Activated CD4-positive, alpha-beta T cell treated with anti-CD3 and anti-CD28 coated beads, Interleukin-2, amount 50 U/mL, for 24 hours (primary cell): ENCODE measurements around the gene ALDH18A1.
A peak's percentile ranks its signal among the peaks of the same experiment; 100 is the strongest.
"Not testable (repeated sequence)": the region's sequence is repeated elsewhere in the genome, so short reads cannot be mapped to it uniquely, and the experiment has no call there.

Experiments
- DNase-seq, 2 donors: peaks; one replicate each; pipeline ENCODE4 v3.0.0-alpha.2; 2020; ENCODE audit warnings: low read depth in 1 of 2, low spot score in 1 of 2

The ALDH18A1 gene

GRCh38 chr10:95651346-95652060 is 5.0 kb downstream of the ALDH18A1 start:
- no peak for DNase-seq

DNA sequence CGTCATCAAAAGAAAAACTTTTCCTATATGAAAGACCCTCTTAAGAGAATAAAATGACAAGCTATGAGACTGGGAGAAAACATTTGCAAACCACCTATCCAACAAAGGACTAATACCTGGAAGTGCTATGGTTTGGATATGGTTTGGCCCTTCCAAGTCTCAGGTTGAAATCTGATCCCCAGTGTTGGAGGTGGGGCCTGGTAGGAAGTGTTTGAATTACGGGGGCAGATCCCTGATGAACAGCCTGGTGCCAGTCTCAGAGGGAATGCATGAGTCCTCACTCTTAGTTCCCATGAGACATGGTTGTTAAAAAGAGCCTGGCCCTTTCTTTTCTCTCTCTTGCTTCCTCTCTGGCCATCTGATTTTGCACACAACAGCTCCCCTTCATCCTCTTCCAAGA is 6.3 kb downstream of the ALDH18A1 start:
- no peak for DNase-seq

- no peak for DNase-seq
These were observed 8.4 kb downstream of the ALDH18A1 start for GRCh38 chr10:95648138-95648537.

DNA sequence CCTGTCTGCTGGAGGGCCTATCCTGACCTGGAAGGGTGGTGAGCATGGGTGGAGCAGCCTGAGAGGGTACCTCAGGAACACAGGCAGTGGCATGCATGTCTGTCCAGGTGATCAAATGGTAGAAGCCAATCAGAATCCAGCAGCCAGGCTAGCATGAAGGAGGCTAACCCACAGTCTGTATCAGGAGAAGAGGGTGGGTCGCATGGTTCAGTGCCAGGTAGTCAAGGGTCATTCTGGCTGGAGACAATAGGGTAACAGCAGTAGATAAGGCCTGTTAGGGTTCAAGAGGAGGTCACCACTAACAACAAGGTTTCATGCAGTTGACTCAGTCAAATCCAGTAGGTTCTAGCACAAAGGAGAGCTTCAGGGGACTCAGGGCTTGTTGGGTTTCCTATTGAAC is 10.4 kb downstream of the ALDH18A1 start:
- DNase-seq, result no peak

- no peak for DNase-seq
These were observed 11.6 kb downstream of the ALDH18A1 start for GRCh38 chr10:95644901-95645300.

DNA sequence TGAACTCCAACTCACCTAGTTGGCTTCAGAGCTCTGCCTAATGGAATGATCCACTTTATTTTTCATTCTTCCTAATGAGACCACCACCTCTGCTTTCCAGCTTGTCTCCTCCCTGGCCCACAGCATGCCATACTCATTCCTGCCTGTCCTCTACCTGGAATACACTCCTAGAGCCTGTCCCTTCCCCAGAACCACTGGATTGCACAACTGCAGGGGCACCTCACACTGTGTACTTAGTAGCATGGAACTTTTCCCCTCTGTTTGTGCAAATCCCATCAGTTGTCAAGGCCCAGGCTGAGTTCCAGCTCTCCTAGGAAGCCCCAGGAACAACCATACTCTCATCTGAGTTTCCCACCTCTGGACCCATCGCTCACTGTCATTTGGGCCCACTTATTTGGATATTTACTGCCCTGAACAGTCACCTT is 15.6 kb downstream of the ALDH18A1 start:
- no peak for DNase-seq

GRCh38 chr10:95637911-95638310 is 18.6 kb downstream of the ALDH18A1 start:
- DNase-seq, result no peak

GRCh38 chr10:95637140-95637539 is 19.4 kb downstream of the ALDH18A1 start:
- no peak for DNase-seq

DNA sequence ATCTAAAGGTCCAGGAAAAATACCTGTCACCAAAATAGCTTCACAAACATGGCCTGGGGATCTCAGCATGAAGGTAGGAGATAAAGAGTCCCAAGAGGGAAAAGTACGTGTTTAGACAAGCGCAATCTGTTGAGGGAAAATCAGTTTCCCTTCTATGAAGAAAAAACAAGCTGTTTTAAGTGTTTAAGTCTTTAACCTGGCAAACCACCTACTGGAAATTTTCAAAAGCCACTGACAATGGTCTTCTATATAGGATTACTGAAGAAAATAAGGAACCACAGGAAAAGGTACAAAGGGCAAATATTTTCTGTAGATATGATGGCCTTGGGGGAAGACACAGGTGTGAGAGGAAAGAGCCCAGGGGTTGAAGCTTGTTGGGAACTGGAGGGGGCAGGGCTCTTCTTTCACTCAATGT is 21.2 kb downstream of the ALDH18A1 start:
- DNase-seq, result no peak

GRCh38 chr10:95628786-95629185 is 27.7 kb downstream of the ALDH18A1 start:
- no peak for DNase-seq

DNA sequence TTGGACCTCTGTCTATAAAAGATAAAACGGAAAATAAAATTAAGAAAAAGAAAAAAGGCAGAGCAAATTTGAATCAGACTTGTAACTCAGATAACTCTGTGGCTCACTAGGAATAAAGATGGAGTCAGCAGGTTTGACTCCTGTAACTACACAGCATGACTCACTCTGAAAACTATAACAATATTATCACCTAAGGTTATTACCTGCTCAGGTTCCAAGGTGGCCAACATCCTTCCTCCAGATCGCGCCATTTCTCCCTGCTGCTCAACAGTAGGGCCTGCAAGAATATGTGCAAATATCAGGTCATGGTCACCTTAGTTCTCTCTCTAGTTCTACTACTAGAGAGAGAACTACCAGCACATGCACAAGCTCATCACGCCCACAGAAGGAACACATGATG is 30.0 kb downstream of the ALDH18A1 start:
- DNase-seq, result no peak

DNA sequence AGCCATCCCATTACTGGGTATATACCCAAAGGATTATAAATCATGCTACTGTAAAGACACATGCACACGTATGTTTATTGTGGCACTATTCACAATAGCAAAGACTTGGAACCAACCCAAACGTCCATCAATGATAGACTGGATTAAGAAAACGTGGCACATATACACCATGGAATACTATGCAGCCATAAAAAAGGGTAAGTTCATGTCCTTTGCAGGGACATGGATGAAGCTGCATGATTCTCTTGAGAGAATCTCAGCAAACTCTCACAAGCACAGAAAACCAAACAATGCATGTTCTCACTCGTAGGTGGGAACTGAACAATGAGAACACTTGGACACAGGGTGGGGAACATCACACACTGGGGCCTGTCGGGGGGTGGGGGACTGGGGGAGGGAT is 36.1 kb downstream of the ALDH18A1 start:
- not testable (repeated sequence) for DNase-seq

DNA sequence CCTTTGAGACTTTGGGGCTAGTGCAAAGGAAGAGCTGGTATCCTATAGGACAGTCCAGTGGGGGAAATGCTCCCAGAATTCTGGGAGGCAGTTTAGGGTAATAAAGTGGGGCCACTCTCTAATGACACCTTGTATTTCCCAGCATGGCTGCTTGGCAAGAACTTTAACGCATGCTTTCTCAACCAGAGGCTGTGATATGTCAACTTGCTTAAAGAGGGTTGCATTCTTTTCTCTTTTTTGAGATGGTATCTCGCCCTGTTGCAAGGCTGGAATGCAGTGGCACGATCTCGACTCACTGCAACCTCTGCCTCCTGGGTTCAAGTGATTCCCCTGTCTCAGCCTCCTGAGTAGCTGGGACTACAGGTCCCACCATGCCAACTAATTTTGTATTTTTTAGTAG is 38.4 kb downstream of the ALDH18A1 start:
- no peak for DNase-seq

GRCh38 chr10:95616446-95616845 is 40.1 kb downstream of the ALDH18A1 start:
- no peak for DNase-seq

DNA sequence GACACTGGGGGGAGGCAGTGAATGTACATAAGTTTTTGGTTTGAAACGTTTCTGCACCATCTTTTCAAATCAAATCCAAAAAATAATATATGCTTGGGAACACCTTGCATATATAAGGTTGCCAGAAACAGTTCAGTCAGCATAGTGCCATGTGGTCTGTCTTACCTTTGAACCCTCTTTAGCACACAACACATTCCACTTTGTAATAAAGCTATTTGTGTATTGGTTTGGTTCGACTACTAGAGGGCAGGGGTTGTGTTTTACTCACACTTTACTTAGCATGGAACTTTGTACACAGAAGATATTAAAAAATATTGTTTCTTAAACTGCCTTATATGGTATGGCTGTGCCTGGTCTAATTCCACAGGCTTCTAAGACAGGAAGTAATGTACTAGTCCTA is 43.2 kb downstream of the ALDH18A1 start:
- DNase-seq, result no peak

DNA sequence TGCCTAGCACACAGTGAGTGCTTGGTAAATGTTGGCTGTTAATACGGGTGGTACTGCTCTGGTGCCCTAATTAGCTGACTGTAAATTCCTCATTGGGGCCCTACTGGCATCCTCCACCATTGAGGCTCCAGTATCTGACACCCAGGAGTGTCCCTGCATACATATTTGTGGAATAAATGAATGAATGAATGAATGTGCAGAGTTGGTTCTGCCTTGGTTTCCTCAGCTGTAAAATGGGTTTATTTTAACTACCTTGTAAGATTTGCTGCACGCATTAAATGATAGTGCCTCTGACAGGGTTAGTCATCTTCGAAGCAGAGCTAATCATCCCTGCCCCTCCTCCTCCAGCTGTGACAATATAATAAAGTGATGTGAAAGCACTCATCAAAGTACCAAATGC is 45.8 kb downstream of the ALDH18A1 start:
- no peak for DNase-seq

- DNase-seq, result no peak
These were observed 49.6 kb downstream of the ALDH18A1 start for GRCh38 chr10:95606922-95607321.

GRCh38 chr10:95605163-95605562 is 51.3 kb downstream of the ALDH18A1 start:
- no peak for DNase-seq

- no peak for DNase-seq
These were observed 51.9 kb downstream of the ALDH18A1 start for GRCh38 chr10:95604630-95605029.

GRCh38 chr10:95602382-95602781 is 54.1 kb downstream of the ALDH18A1 start:
- DNase-seq, result no peak

GRCh38 chr10:95601116-95601719 is 55.3 kb downstream of the ALDH18A1 start:
- DNase-seq, result peak in 1 of 2 donors; percentile 30

DNA sequence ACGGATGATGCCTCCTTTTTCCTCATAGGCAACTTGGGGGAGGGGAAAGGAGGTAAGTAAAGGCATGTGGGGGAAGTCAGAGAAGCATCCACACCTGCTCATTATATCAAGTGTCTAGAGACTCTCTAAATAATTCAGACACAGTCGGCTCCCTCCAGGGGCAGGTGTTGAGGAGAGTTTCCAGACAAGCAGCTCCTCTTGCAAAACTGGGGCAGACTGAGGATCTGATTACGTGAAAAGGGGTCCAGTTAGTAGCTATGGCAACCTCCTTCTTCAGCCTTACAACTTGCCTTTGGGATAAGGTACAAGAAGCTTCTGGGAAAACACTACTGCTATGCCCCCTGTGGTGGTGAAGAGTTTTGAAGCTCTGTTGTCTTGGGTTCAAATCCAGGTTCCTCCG is 56.4 kb downstream of the ALDH18A1 start:
- DNase-seq, result no peak

GRCh38 chr10:95597788-95598187 is 58.7 kb downstream of the ALDH18A1 start:
- DNase-seq, result no peak
